Neural cell (in vitro differentiated cells): ENCODE measurements around the gene LAGE3. TPM values are rescaled to one million over a fixed set of nuclear protein-coding genes. Genes with fewer than 3 reads are reported as not detected.

ENCODE experiments used
- H2AFZ ChIP-seq: fragments of 200-600, 300-800 bp; sonication (generic), shearing (Covaris generic); 2 replicates; pipeline ENCODE4 v1.6.0; 2014; ENCODE audit warnings: low read depth, mild to moderate bottlenecking, antibody characterized with exemption, low read length, moderate library complexity
- H3F3A ChIP-seq: fragments of 200-600 bp; shearing (Covaris generic); 2 replicates; pipeline ENCODE4 v1.6.1; 2016; ENCODE audit warnings: mild to moderate bottlenecking, moderate library complexity, mixed read lengths, antibody characterized with exemption, low read length; ENCODE audit not compliant: insufficient read depth, poor library complexity, severe bottlenecking
- H3K27ac ChIP-seq: fragments of 200-600, 300-800 bp; sonication (generic), shearing (Covaris generic); 2 replicates; pipeline ENCODE4 v1.5.1; 2014; ENCODE audit warnings: mild to moderate bottlenecking, low read length, moderate library complexity
- H3K27me3 ChIP-seq: fragments of 300-800, 200-600 bp; sonication (generic), shearing (Covaris generic); 2 replicates; pipeline ENCODE4 v1.6.0; 2014; ENCODE audit warnings: mild to moderate bottlenecking, low read depth, low read length, moderate library complexity; ENCODE audit not compliant: insufficient read depth
- H3K36me3 ChIP-seq: fragments of 300-800, 200-600 bp; sonication (generic), shearing (Covaris generic); 2 replicates; pipeline ENCODE4 v1.5.1; 2014; ENCODE audit warnings: mild to moderate bottlenecking, antibody characterized with exemption, low read length, moderate library complexity; ENCODE audit not compliant: insufficient read depth
- H3K4me2 ChIP-seq: fragments of 300-800, 200-600 bp; sonication (generic), shearing (Covaris generic); 2 replicates; pipeline ENCODE4 v1.6.0; 2014; ENCODE audit warnings: mild to moderate bottlenecking, low read length
- H3K4me3 ChIP-seq: fragments of 300-800, 200-600 bp; sonication (generic), shearing (Covaris generic); 2 replicates; pipeline ENCODE4 v1.5.1; 2014; ENCODE audit warnings: mild to moderate bottlenecking, low read length, moderate library complexity
- H3K79me2 ChIP-seq: fragments of 200-600 bp; shearing (Covaris generic); replicated peaks from 2 replicates; pipeline ENCODE4 v1.6.0; 2014; ENCODE audit warnings: mild to moderate bottlenecking, low read length, moderate library complexity; ENCODE audit not compliant: insufficient read depth
- H3K9ac ChIP-seq: fragments of 300-800, 200-600 bp; sonication (generic), shearing (Covaris generic); 2 replicates; pipeline ENCODE4 v1.6.1; 2016; ENCODE audit warnings: mild to moderate bottlenecking, low read length, mixed read lengths
- H3K9me2 ChIP-seq: fragments of 200-600 bp; shearing (Covaris generic); 2 replicates; pipeline ENCODE4 v1.6.1; 2016; ENCODE audit warnings: mild to moderate bottlenecking, low read length, mixed read lengths; ENCODE audit not compliant: insufficient read depth
- H3K9me3 ChIP-seq: fragments of 200-600, 300-800 bp; sonication (generic), shearing (Covaris generic); 2 replicates; pipeline ENCODE4 v1.6.1; 2016; ENCODE audit warnings: mild to moderate bottlenecking, mixed run types, low read length, moderate library complexity, mixed read lengths
- H4K20me1 ChIP-seq: fragments of 200-600 bp; shearing (Covaris generic); 2 replicates; pipeline ENCODE4 v1.6.1; 2016; ENCODE audit warnings: mild to moderate bottlenecking, mixed run types; ENCODE audit not compliant: insufficient read depth
- EP300 ChIP-seq: fragments of 450-650 bp; conservative IDR thresholded peaks from 2 replicates; pipeline ENCODE4 v1.6.1; 2014; ENCODE audit warnings: antibody characterized with exemption, mild to moderate bottlenecking, moderate library complexity; ENCODE audit not compliant: poor library complexity, severe bottlenecking
- EZH2 ChIP-seq: fragments of 200-600, 300-800 bp; shearing (Covaris generic), sonication (generic); IDR thresholded peaks from 2 replicates; pipeline ENCODE4 v1.6.1; 2014; ENCODE audit warnings: antibody characterized with exemption, low read length, borderline replicate concordance, mild to moderate bottlenecking; ENCODE audit not compliant: insufficient read depth, poor library complexity, severe bottlenecking
- MXI1 ChIP-seq: fragments of 450-650 bp; conservative IDR thresholded peaks from 2 replicates; pipeline ENCODE4 v1.6.1; 2014; ENCODE audit warnings: antibody characterized with exemption, mild to moderate bottlenecking; ENCODE audit not compliant: poor library complexity, severe bottlenecking
- POLR2AphosphoS5 ChIP-seq: IDR thresholded peaks from 2 replicates; pipeline ENCODE4 v1.6.1; 2012
- RAD21 ChIP-seq: fragments of 450-650 bp; conservative IDR thresholded peaks from 2 replicates; pipeline ENCODE4 v1.6.1; 2014; ENCODE audit warnings: antibody characterized with exemption, mild to moderate bottlenecking, moderate library complexity
- SMC3 ChIP-seq: fragments of 450-650 bp; conservative IDR thresholded peaks from 2 replicates; pipeline ENCODE4 v1.6.1; 2014; ENCODE audit warnings: antibody characterized with exemption, mild to moderate bottlenecking, moderate library complexity; ENCODE audit not compliant: poor library complexity
- TAF1 ChIP-seq: IDR thresholded peaks from 2 replicates; pipeline ENCODE4 v1.6.1; 2012; ENCODE audit warnings: low read depth
- polyA plus RNA-seq: library from polyadenylated mRNA; depleted of rRNA; stranded (reverse); fragments of >200 nt; gene quantifications from 2 replicates; pipeline ENCODE4 v1.2.3, GENCODE V29; 2014
- TF ChIP-seq, protein P1 (sequence below): IDR thresholded peaks from 2 replicates; pipeline ENCODE4 v1.6.1; 2012; ENCODE audit warnings: borderline replicate concordance
- TF ChIP-seq, protein P2 (sequence below): fragments of 450-650 bp; IDR thresholded peaks from 2 replicates; pipeline ENCODE4 v1.5.1; 2014; ENCODE audit warnings: antibody characterized with exemption, mild to moderate bottlenecking, moderate library complexity; ENCODE audit not compliant: poor library complexity, severe bottlenecking

LAGE3 gene
- polyA plus RNA-seq, 1 donor from 2014 or later = 37.3 TPM

DNA sequence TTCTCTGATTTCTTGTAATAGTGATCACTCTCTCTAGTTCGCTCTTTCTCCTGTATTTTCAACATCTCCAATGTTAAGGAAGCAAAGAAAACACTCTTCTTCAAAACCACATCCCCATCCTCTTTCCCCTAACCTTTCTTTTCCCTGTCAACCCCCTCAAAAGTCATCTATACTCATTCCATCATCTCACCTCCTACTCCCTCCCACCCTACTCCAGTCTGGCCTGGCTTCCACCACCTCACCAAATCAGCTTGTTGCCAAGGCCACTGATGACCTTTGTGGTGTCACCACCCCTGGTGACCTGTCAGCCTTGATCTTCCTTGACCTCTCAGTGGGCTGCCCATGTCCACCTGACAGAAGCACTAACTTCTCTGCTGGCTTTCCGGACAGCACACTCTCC is 34.6 kb upstream of the LAGE3 start:
- H2AFZ ChIP-seq = no peak overlapping the region
- H4K20me1 ChIP-seq = no peaks in the 10 kb centered on the region
- H3F3A ChIP-seq = no peaks in the 10 kb centered on the region
- H3K9me3 ChIP-seq = no peaks in the 10 kb centered on the region
- no peaks in the 10 kb centered on the region for H3K79me2 ChIP-seq
- H3K27me3 ChIP-seq = no peaks in the 10 kb centered on the region
- H3K36me3 ChIP-seq = no peaks in the 10 kb centered on the region
- no peaks in the 10 kb centered on the region for H3K9me2 ChIP-seq
- no peak overlapping the region for H3K4me2 ChIP-seq
- TF ChIP-seq SMC3 = no peak
- TF ChIP-seq, protein P1, sequence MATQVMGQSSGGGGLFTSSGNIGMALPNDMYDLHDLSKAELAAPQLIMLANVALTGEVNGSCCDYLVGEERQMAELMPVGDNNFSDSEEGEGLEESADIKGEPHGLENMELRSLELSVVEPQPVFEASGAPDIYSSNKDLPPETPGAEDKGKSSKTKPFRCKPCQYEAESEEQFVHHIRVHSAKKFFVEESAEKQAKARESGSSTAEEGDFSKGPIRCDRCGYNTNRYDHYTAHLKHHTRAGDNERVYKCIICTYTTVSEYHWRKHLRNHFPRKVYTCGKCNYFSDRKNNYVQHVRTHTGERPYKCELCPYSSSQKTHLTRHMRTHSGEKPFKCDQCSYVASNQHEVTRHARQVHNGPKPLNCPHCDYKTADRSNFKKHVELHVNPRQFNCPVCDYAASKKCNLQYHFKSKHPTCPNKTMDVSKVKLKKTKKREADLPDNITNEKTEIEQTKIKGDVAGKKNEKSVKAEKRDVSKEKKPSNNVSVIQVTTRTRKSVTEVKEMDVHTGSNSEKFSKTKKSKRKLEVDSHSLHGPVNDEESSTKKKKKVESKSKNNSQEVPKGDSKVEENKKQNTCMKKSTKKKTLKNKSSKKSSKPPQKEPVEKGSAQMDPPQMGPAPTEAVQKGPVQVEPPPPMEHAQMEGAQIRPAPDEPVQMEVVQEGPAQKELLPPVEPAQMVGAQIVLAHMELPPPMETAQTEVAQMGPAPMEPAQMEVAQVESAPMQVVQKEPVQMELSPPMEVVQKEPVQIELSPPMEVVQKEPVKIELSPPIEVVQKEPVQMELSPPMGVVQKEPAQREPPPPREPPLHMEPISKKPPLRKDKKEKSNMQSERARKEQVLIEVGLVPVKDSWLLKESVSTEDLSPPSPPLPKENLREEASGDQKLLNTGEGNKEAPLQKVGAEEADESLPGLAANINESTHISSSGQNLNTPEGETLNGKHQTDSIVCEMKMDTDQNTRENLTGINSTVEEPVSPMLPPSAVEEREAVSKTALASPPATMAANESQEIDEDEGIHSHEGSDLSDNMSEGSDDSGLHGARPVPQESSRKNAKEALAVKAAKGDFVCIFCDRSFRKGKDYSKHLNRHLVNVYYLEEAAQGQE = no peak
- TF ChIP-seq EZH2 = no peak
- TF ChIP-seq RAD21 = no peak
- no peak overlapping the region for H3K27ac ChIP-seq
- no peak overlapping the region for H3K9ac ChIP-seq
- no peak overlapping the region for H3K4me3 ChIP-seq

DNA sequence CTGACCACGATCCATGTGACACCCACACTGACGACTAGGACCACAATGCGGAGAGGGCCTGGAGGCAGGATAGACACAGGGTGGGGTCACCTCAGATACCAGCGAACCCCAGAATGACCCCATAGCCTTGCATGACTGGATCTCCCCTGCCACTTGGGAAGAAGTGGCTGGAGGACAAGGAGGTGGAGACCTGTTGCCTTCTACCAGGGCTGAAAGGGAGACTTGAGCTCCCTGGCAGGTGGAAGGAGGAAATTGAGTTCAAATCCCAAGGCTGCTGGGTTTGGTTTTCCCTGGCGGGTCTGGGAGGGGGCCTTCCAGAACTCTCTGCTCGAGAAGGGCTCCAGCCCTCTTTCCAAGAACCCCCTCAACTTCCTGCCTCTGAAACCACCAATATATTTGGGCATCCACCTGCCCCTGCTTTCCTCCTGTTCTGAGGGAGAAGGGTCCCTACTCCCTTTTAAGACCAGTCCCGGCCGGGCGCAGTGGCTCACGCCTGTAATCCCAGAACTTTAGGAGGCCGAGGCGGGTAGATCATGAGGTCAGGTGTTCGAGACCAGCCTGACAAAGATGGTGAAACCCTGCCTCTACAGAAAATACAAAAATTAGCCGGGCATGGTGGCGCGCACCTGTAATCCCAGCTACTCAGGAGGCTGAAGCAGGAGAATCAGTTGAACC is 33.9 kb upstream of the LAGE3 start:
- Histone ChIP-seq H3K9me3 (no peaks in the 10 kb centered on the region), H3K27me3 (no peaks in the 10 kb centered on the region), H4K20me1 (no peaks in the 10 kb centered on the region), H3K9me2 (no peaks in the 10 kb centered on the region), H3K36me3 (no peaks in the 10 kb centered on the region), H3K4me2 (no peak overlapping the region), H3K9ac (no peak overlapping the region), H3K4me3 (no peak overlapping the region), H3K27ac (no peak overlapping the region), H2AFZ (no peak overlapping the region), H3F3A (no peaks in the 10 kb centered on the region), H3K79me2 (no peaks in the 10 kb centered on the region)
- TF ChIP-seq RAD21 (no peak), POLR2AphosphoS5 (no peak), MXI1 (no peak), EZH2 (no peak), EP300 (no peak), SMC3 (no peak), TAF1 (no peak)
- TF ChIP-seq, protein P2, sequence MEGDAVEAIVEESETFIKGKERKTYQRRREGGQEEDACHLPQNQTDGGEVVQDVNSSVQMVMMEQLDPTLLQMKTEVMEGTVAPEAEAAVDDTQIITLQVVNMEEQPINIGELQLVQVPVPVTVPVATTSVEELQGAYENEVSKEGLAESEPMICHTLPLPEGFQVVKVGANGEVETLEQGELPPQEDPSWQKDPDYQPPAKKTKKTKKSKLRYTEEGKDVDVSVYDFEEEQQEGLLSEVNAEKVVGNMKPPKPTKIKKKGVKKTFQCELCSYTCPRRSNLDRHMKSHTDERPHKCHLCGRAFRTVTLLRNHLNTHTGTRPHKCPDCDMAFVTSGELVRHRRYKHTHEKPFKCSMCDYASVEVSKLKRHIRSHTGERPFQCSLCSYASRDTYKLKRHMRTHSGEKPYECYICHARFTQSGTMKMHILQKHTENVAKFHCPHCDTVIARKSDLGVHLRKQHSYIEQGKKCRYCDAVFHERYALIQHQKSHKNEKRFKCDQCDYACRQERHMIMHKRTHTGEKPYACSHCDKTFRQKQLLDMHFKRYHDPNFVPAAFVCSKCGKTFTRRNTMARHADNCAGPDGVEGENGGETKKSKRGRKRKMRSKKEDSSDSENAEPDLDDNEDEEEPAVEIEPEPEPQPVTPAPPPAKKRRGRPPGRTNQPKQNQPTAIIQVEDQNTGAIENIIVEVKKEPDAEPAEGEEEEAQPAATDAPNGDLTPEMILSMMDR = no peak
- TF ChIP-seq, protein P1 = no peak
